Fibroblast of lung (primary cell): ENCODE measurements around the gene SSUH2.
"Not testable (repeated sequence)": the region's sequence is repeated elsewhere in the genome, so short reads cannot be mapped to it uniquely, and the experiment has no call there.

Experiments
- CTCF ChIP-seq, 2 donors: IDR thresholded peaks in 1 of 2; conservative IDR thresholded peaks in 1 of 2; 1 replicate in 1 of 2; 2 replicates in 1 of 2; pipeline ENCODE4 v1.5.1; 2011 to 2012; ENCODE audit warnings: low read length in 2 of 2, control low read depth in 1 of 2, inconsistent platforms in 1 of 2, low read depth in 1 of 2, mild to moderate bottlenecking in 1 of 2
- EZH2 ChIP-seq: IDR thresholded peaks from 2 replicates; pipeline ENCODE4 v1.5.1; 2012; ENCODE audit warnings: low read length, control low read depth, mild to moderate bottlenecking; ENCODE audit errors: missing control alignments

GRCh38 chr3:8677258-8677657 lies 32.7 kb upstream of the SSUH2 start:
- TF ChIP-seq CTCF (conservative IDR thresholded peaks at IDR 0.05 in 1 of 2, IDR thresholded peaks at IDR 0.05 in 1 of 2; ENCODE audit: low read depth in 1 of 2, low read length in 2 of 2); EZH2: not testable (repeated sequence)
